ENCODE data around the gene MAN2B1. TPM values are rescaled to one million over a fixed set of nuclear protein-coding genes. Genes with fewer than 3 reads are reported as not detected.
"Not testable (repeated sequence)": the region's sequence is repeated elsewhere in the genome, so short reads cannot be mapped to it uniquely, and the experiment has no call there.

MAN2B1 gene
- total RNA-seq, 1 donor from 2014 or later: 197 TPM

DNA sequence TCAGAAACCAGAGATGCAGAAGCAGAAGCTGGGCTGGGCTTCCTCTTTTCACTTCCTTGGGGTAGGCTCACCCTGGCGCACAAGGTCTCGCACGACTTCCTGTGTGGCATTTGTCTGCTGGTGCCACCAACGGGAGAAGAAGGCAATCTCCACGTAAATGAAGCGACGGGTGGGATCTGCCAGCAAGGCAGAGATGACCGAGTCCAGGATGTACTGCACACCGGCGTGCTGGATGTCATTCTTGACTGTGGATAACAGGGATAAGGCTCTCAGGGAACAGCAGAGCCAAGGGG is 1.3 kb downstream of the MAN2B1 start:
- intact Hi-C loops (cut with micrococcal nuclease): loop anchor here (5.0 kb wide), 4 partner anchors 263 to 743 kb away; partner anchors contain the start of genes ZNF563 and ZNF799

DNA sequence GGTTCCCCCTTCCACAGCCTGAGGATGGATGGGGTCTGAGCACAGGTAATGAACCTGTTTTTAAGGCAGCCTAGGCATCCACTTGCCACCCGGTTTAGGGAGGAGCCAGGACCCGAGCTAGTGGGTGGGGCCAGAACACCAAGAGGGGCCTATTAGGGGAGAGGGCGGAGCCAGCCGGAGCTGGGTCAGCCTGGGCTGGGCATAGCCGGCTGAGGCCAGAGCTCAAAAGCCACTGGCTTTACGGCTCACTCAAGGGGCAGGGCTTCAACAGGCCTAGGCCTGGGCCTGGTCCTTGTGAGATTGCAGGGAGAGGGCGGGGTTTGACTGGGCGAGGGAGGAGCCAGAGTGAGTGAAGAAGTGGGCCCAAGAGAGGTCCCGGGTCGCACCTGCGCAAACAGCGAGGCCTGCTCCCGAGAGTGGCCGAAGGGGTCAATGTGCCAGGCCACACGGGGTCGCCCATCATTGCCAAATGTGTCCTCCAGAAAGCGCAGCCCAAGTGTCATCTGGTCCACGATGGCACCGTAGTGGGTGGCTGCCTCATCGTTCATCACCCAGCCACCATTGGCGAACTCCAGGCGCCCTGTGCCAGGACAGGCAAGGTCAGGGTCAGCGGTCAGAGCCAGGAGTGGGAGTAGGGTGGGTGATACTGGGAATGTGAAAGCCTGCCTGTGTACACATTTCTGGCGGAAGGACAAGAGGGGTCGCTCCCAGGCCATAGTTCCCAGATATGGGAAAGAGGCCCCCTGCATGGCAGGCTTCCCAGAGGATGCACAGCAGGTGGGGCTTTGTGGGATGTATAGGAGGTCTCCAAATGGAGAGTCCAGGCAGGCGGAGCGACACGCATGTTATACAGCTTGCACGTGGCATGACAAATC is 1.9 kb downstream of the MAN2B1 start:
- intact Hi-C loops (cut with micrococcal nuclease): loop anchor here (5.0 kb wide), 4 partner anchors 262 to 742 kb away; partner anchors contain the start of genes ZNF563 and ZNF799

DNA sequence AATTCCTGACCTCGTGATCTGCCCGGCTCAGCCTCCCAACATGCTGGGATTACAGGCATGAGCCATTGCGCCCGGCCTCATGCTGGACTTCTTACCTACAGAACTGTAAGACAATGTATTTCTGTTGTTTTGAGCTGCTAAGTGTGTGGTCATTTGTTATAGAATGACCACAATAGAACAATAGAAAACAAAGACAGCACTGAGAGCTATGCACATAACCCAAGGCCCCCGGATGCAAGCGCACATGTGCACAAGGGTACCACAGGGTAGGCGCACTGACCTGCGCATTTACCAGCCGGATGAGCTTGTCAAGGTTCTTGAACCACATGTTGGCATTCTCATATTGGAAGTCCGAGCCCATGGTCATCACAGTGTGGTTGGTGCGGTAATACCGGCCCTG is 5.6 kb downstream of the MAN2B1 start:
- intact Hi-C loops (cut with micrococcal nuclease): no loop called here

DNA sequence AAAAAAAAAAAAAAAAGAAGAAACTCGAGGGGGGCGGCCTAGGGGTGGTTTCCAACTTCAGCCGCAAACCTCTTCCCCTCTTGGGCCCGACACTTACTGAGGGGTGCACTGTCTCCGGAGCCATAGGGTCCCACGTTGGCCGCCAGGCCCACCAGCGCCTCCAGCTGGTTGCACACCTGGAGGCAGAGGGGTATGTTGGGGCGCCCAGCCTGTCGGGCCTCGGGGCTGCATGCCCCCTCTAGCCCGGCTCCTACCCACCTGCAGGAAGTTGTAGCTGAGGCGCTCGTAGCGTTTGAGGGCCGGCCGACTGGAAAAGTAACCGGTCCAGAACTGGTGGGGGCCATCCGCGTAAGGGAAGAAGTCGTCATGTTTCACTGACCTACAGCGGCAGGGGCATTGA is 8.6 kb downstream of the MAN2B1 start:
- intact Hi-C loops (cut with micrococcal nuclease): no loop called here

DNA sequence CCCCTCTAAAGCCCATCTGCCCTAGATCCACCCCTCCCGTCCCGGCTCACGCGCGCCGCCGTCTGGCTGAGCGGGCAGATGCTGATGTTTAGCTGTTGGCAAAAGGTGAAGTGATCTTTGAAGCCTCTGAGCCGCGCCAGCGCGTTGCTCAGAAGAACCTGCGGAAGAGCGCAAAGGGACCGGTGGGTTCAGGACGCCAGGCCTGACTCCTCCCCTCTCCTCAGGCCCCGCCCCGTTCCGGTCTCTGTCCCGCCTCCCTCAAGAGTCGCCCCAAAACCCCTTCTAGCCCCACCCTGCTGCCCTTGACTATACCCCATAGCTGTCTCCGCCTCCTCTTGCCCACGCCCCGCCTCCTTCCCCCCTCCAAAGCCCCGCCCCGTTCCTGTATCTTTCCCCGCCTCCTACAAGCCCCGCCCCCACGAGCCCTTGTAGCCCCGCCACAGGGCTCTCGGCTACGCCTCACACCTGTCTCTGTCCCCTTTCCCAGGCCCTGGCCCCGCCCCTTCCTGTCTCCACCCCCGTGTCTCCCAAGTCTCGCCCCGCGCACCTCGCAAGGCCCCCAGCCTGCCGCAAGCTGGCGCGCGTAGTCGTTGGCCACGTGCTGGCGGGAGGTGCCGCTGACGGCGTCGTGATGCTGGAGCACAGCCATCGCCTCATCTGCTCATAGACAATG is 9.5 kb downstream of the MAN2B1 start:
- intact Hi-C loops (cut with micrococcal nuclease): no loop called here

DNA sequence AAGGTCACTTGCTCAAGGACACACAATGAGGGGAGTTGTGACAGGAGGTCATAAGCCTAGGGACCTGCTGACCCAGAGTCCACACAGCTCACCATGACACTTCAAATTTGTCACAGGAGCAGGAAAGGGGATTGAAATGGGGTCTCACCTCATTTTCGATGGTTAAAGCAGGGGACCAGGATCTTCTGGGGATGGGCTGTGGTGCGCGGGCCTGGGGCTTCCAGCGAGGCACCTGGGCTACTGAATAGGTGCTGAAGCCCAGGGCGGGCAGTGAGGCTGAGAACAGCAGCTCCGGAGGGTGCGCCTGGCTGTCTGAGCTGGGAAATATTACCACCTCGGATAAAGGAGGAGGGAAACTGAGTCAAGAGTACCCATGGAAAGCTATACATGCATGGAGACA is 11.0 kb downstream of the MAN2B1 start:
- intact Hi-C loops (cut with micrococcal nuclease): no loop called here

DNA sequence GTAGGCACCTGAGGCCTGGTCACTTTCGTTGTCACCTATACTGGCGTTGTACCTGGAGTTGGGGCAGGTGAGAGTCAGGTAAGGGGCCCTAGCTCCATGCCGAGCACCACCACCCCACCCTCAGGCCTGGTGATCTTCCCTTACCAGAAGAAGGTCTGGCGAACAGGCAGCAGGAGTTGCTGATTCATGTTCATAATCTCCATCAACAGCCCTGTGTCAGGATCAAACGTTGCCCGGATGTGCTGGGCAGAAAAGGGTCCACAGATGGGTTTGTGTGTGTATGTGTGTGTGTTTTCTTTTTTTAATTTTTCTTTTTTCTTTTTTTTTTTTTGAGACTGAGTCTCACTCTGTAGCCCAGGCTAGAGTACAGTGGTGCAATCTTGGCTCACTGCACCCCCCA is 14.3 kb downstream of the MAN2B1 start:
- intact Hi-C loops (cut with micrococcal nuclease): no loop called here

DNA sequence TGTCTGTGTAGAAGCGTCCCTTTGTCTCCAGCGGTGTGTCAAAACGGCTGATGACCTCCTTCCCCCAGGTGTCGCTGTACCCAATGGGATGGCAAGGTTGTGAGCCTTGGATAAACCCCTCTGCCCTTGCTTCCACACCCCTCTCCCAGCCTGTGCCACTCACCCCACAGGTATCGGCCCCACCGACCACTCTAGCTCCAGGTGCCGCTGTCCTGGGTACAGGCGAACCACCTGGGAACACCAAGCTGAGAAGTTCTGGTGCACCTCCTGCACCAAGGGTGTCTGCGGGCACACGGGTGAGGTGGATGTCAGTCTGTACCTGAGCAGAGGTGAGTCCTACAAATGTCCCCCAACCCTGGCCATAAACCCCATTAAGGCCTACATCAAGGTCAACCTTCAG is 16.6 kb downstream of the MAN2B1 start:
- intact Hi-C loops (cut with micrococcal nuclease): no loop called here

DNA sequence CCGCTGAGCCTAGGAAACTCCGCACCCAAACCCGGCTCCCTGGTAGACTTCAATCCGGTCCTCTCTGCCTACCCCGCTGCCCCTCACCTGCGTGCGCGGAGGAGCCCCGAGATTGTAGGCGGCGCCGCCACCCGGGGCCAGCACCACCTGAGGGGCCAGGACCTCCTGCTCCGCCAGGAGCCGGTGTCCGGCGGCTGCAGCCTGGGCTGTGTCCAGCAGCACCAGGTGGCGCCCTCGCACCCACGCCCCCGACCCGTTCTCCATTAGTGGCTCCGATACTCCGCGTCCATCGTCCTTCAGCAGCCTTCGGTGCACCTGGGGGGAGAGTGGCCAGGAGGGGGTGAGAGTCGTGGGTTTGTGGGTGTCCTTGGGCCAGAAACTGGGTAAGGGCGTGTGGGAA is 18.5 kb downstream of the MAN2B1 start:
- intact Hi-C loops (cut with micrococcal nuclease): no loop called here

DNA sequence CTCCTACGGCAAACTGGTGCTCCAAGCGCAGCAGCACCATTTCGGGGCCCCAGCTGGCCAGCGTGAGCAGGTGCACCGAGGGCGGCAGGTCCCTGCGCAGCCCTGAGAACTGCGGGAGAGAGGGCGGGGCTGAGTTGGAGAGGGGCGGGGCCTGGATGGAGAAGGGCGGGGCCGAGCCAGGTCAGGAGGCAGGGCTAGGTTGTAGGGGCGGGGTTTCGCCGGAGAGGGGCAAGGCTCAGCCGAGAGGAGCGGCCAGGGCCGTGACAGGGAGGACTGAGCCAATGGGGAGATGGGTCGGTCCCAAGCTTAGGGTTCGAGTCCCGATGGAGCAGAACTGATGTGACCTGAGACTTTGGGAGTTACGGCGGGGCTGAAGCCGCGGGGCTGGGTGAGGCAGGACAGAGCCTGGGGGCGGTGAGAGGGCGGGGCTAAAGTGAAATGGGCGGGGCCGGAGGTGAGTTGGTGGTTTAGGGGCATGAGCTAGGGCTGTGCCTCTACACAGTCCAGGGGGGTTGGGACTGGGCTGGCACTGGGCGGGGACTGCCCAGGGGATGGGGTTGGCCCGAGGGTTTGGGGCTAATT is 19.0 kb downstream of the MAN2B1 start:
- intact Hi-C loops (cut with micrococcal nuclease): no loop called here

DNA sequence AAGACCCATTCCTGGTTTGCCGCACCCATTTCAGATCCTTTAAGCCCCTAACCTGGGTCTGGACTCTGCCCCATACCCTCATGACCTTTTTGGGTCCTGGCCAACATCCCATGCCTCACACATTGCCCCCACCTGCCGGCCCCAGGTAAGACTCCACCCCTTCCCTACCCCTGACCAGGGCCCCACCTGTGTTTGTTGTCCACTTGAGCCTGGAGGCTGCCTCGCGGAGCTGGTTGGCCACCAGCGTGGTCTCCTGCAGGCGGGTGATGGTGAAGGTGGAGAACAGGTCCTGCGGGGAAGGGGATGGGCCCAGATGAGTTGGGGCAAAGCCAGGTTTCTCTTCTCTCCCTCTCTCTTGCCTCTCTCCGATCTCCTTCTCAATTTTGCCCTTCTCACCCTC is 19.5 kb downstream of the MAN2B1 start:
- intact Hi-C loops (cut with micrococcal nuclease): no loop called here

DNA sequence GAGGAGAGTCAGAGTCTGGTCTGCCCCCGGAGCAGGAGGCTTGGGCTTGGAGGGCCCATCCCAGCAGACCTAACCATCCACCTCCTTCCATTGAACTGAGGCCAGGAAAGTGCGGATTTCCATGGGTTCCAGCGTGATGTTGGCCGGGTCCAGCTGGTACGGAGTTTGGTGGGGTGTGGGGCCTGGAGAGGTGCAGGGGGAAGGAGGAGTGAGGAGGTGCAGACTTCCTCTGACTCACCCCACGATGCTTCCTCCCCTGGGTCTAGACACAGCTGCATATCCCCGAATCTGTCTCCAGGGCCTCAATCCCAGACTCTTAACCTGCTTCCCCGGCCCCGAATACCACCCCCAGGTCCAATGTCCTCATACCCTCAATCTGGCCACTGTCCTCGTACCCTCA is 20.0 kb downstream of the MAN2B1 start:
- intact Hi-C loops (cut with micrococcal nuclease): no loop called here

DNA sequence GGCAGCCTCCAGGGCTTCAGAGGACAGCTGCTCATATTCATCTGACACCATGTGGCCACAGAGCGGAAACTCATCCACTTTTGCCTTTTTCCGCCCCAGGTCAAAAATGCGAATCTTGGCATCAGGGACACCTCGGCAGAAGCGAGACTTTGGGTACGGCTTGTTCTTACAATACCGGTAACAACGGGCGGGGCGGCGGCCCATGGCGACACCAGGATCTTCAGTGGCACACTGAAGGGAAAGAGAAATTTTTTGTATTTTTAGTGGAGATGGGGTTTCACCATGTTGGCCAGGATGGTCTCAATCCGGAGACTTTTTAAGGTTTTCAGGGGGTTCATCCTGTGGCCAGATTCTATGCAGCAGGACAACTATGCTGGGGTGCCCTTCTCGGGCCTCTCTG is 22.8 kb downstream of the MAN2B1 start:
- intact Hi-C loops (cut with micrococcal nuclease): not testable (repeated sequence)

DNA sequence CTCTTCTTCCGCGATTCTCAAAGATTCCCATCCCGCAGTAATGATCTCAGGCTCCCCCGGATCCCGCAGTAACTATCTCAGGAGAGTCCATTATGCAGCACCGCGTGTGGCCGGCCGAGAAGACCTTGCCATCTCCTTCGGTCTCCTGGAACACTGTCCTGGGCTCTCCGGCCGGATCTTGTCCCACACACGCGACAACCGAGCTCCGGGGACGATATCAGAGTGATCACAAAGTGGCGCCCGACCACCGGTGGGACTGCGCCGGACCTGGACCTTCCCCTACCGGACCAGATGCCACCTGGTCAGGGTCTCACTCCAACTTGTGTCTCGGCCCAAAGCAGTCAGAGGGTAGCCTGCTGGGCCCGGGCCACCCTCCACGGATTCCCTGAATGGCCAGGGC is 24.0 kb downstream of the MAN2B1 start:
- intact Hi-C loops (cut with micrococcal nuclease): no loop called here

DNA sequence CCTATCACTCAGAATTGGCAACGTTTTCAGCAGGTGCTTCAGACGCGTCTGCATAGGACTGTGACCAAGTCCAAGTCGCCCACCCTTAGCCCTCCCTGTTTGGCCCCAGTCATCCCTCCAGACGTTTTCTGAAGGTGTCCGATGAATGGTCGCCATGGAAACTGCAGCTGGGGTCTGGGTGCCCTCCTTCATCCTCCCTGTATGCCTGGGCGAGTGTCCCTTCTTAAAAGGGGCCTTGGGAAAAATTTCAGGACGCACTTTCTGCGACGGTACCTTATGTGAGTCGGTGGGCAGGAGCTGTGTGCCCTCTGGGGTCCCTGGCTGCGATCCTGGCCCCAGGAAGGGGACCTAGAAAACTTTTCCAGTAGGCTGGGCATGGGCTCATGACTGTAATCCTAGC is 25.1 kb downstream of the MAN2B1 start:
- intact Hi-C loops (cut with micrococcal nuclease): no loop called here

DNA sequence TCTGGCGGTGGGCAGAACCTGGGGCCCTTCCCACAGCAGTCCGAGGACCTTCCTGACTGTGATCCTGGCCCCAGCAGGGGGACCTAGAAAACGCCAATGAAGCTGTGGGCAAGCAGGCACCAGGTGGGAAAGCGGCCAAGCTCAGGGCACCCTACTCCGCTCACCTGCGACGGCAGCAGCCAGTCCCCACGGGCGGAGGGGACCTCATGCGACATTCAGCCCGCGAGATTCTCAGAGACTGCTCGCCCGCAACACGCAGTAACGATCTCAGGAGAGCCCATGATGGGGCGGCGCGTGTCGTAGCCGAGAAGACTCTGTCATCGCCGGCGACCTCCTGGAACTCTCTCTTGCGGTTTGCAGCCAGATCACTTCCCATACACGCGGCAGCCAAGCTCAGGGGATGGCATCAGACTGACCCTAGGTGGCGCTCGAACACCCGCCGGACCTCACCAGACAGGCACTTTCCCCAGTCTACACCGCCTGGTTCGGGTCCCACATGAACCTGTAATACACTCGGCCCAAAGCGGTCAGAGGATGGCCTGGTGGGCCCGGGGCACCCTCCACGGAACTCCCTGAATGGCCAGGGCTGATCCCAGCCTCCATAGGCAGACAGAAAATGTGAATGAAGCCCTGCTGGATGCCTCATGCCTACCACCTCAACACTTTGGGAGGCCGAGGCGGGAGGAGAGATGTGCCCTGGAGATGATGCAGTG is 26.5 kb downstream of the MAN2B1 start:
- intact Hi-C loops (cut with micrococcal nuclease): loop anchor here (1.0 kb wide), 4 partner anchors 30 to 76 kb away; partner anchors contain the start of genes ZNF490 and ZNF791

DNA sequence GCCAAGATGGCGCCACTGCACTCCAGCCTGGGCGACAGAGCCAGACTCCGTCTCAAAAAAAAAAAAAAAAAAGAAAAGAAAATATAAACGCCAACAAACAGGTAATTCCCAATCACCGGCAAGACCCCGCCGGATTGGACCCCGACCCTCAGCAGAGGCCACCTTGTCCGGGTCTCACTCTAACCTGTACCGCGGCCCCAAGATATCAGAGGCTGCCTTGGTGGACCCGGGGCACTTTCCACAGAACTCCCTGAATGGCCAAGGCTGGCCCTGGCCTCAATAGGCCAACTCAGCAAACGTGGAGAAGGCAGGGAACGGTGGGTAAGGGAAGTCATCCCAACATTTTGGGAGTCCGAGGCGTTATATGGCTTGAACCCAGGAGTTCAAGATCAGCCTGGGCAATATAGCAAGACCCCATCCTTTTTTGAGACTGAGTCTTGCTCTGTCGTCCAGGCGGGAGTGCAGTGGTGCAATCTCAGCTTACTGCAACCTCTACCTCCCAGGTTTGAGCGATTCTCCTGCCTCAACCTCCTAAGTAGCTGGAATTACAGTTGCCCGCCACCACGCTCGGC is 27.8 kb downstream of the MAN2B1 start:
- intact Hi-C loops (cut with micrococcal nuclease): no loop called here

DNA sequence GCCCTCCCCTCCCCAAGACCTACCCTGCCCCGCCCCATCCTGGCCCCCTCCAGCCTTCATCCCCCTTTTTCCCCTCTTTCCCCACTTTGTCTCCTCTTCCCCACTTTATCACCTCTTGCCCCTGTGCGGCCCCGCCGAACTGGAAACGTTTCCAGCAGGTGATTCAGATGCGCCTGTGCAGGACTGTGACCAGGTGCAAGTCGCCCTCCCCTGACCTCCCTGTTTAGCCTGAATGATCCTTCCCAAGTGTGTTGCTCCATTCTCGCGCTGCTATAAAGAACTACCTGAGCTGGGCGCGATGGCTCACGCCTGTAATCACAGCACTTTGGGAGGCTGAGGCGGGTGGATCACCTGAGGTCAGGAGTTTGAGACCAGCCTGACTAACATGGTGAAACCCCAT is 29.9 kb downstream of the MAN2B1 start:
- intact Hi-C loops (cut with micrococcal nuclease): no loop called here

DNA sequence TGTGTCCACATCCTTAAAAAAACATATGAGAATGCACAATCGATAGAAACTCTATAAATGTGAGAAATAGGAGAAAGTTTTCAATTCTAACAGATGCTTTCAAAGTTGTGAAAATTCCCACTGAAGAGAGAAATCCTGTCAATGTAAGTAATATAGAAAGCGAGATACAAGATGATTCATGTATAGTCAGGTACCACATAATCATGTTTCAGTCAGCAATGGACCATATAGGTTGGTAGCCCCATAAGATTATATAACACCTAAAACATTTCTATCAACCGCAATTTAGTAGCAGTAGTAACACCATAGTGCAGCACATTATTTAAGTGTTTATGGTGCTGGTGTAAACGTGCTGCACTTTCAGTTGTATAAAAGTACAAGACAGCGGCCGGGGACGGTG is 37.3 kb downstream of the MAN2B1 start:
- intact Hi-C loops (cut with micrococcal nuclease): no loop called here

DNA sequence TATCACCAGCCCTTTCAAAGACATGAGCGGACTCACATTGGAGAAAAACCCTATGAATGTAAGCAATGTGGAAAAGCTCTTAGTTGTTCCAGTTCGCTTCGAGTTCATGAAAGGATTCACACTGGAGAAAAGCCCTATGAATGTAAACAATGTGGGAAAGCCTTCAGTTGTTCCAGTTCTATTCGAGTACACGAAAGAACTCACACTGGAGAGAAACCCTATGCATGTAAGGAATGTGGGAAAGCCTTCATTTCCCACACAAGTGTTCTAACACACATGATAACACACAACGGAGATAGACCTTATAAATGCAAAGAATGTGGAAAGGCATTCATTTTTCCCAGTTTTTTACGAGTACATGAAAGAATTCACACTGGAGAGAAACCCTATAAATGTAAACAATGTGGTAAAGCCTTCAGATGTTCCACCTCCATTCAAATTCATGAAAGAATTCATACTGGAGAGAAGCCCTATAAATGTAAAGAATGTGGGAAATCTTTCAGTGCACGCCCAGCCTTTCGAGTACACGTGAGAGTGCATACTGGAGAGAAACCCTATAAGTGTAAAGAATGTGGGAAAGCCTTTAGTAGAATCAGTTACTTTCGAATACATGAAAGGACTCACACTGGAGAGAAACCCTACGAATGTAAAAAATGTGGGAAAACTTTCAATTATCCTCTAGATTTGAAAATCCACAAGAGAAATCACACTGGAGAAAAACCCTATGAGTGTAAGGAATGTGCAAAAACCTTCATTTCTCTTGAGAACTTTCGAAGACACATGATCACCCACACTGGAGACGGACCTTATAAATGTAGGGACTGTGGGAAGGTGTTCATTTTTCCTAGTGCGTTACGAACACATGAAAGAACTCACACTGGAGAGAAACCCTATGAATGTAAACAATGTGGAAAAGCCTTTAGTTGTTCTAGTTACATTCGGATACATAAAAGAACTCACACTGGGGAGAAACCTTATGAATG is 38.2 kb downstream of the MAN2B1 start:
- intact Hi-C loops (cut with micrococcal nuclease): no loop called here

Measured in T-helper 1 cell treated with Interleukin-12 subunit alpha and Interleukin-12 subunit beta and Interleukin-4 antibody, amounts not matched to agents 30 ng/mL and 1 ng/mL, for 36 hours (primary cell).